Keratinocyte (primary cell): ENCODE measurements around the gene VEGFB. TPM values are rescaled to one million over a fixed set of nuclear protein-coding genes. Genes with fewer than 3 reads are reported as not detected.
A peak's percentile ranks its signal among the peaks of the same experiment; 100 is the strongest.

ENCODE experiments used
- DNase-seq: peaks from one replicate; pipeline ENCODE4 v3.0.0-alpha.2; 2011; ENCODE audit warnings: low read depth, missing footprints, low spot score
- FAIRE-seq: peaks from 2 replicates; lab custom pipeline; 2011; peaks lifted over from hg19 to GRCh38; lab: Jason Lieb, UNC
- H2AFZ ChIP-seq: 2 replicates; pipeline ENCODE4 v1.6.0; 2012; ENCODE audit warnings: low read length, control low read depth, inconsistent platforms; ENCODE audit not compliant: control insufficient read depth
- H3K27ac ChIP-seq: 2 replicates; pipeline ENCODE4 v1.5.1; 2011; ENCODE audit warnings: low read length; ENCODE audit not compliant: control insufficient read depth, insufficient read depth
- H3K27me3 ChIP-seq: 3 replicates; pipeline ENCODE4 v1.6.0; 2011; ENCODE audit warnings: low read length; ENCODE audit not compliant: control insufficient read depth, insufficient read depth; ENCODE audit errors: extremely low read depth
- H3K36me3 ChIP-seq, 2 experiments: 2 replicates in 1 of 2; 3 replicates in 1 of 2; pipeline ENCODE4 v1.5.1; 2011; ENCODE audit warnings: low read length in 2 of 2, mild to moderate bottlenecking in 1 of 2; ENCODE audit not compliant: control insufficient read depth in 2 of 2, insufficient read depth in 2 of 2; ENCODE audit errors: extremely low read depth in 1 of 2
- H3K4me1 ChIP-seq: 3 replicates; pipeline ENCODE4 v1.5.1; 2011; ENCODE audit warnings: low read length; ENCODE audit not compliant: control insufficient read depth, insufficient read depth; ENCODE audit errors: extremely low read depth
- H3K4me2 ChIP-seq: 3 replicates; pipeline ENCODE4 v1.6.0; 2011; ENCODE audit warnings: low read depth, low read length; ENCODE audit not compliant: control insufficient read depth, insufficient read depth; ENCODE audit errors: extremely low read depth
- H3K4me3 ChIP-seq, 3 experiments: fragments of 200-600 bp in 1 of 3; sonication (generic) in 1 of 3; 2 replicates in 2 of 3; 3 replicates in 1 of 3; pipeline ENCODE4 v1.5.1; 2011 to 2016; ENCODE audit warnings: low read length in 3 of 3, mild to moderate bottlenecking in 3 of 3, control low read depth in 2 of 3, inconsistent platforms in 1 of 3, low read depth in 1 of 3, mixed read lengths in 1 of 3, mixed run types in 1 of 3, moderate library complexity in 1 of 3; ENCODE audit not compliant: control insufficient read depth in 2 of 3, insufficient read depth in 2 of 3; ENCODE audit errors: extremely low read depth in 1 of 3
- H3K79me2 ChIP-seq: 2 replicates; pipeline ENCODE4 v1.6.0; 2012; ENCODE audit warnings: low read length; ENCODE audit not compliant: control insufficient read depth, insufficient read depth
- H3K9ac ChIP-seq: 3 replicates; pipeline ENCODE4 v1.6.0; 2011; ENCODE audit warnings: low read length; ENCODE audit not compliant: control insufficient read depth, insufficient read depth; ENCODE audit errors: extremely low read depth
- H3K9me1 ChIP-seq: 3 replicates; pipeline ENCODE4 v1.6.0; 2011; ENCODE audit warnings: low read length; ENCODE audit not compliant: control insufficient read depth, insufficient read depth; ENCODE audit errors: extremely low read depth
- H3K9me3 ChIP-seq: 2 replicates; pipeline ENCODE4 v1.5.1; 2012; ENCODE audit warnings: low read depth, low read length; ENCODE audit not compliant: control insufficient read depth
- H4K20me1 ChIP-seq: 3 replicates; pipeline ENCODE4 v1.6.0; 2011; ENCODE audit warnings: low read length; ENCODE audit not compliant: control insufficient read depth, insufficient read depth; ENCODE audit errors: extremely low read depth
- CTCF ChIP-seq, 3 experiments: IDR thresholded peaks in 1 of 3; conservative IDR thresholded peaks in 1 of 3; optimal IDR thresholded peaks in 1 of 3; 2 replicates in 2 of 3; 3 replicates in 1 of 3; pipeline versions ENCODE3 to v1.5.1; 2011; ENCODE audit warnings: low read length in 3 of 3, mild to moderate bottlenecking in 3 of 3, moderate library complexity in 2 of 3, control low read depth in 1 of 3, inconsistent platforms in 1 of 3; ENCODE audit not compliant: insufficient read depth in 2 of 3; ENCODE audit errors: extremely low read depth in 1 of 3
- EZH2 ChIP-seq: IDR thresholded peaks from one replicate; pipeline ENCODE4 v1.6.1; 2012; ENCODE audit warnings: inconsistent platforms, mild to moderate bottlenecking, low read length, moderate library complexity
- dilution Hi-C: fragments of 300-500 bp; cut with MboI; formaldehyde crosslinking; loops from one replicate; pipeline ENCODE4 v1.7.0; 2020; ENCODE audit warnings: low sequenced_read_pairs; ENCODE audit not compliant: extremely low pct_ligation_motif_present
- polyA plus RNA-seq, 5 experiments: library from polyadenylated mRNA; depleted of rRNA in 3 of 5; stranded (reverse) in 3 of 5; stranded (forward) in 1 of 5; unstranded in 1 of 5; fragments of >200 nt; gene quantifications; 1 replicate in 1 of 5; 2 replicates in 3 of 5; 3 replicates in 1 of 5; pipeline versions ENCODE4 v1.2.1 to v1.2.3, GENCODE V29; 2011 to 2012; ENCODE audit warnings: missing spikeins in 2 of 5, low read depth in 1 of 5, low replicate concordance in 1 of 5

VEGFB gene
- polyA plus RNA-seq, 1 donor (not counting 4 experiments of a cell fraction or from before 2014, with no cell fraction given) = 10.0 TPM

- Histone ChIP-seq H3K4me3 (no peak overlapping the region), H3K9me1 (no peaks in the 10 kb centered on the region), H3K79me2 (peaks cover 47% of the 10 kb centered on the region), H3K27me3 (no peaks in the 10 kb centered on the region), H3K27ac (no peak overlapping the region), H4K20me1 (peaks cover 8% of the 10 kb centered on the region), H2AFZ (no peak overlapping the region), H3K36me3 (peaks cover 5 to 11% of the 10 kb centered on the region in 2 experiments), H3K4me2 (no peak overlapping the region), H3K9me3 (no peaks in the 10 kb centered on the region), H3K4me1 (peaks cover 26% of the 10 kb centered on the region), H3K9ac (no peak overlapping the region)
- TF ChIP-seq EZH2 (no peak), CTCF (optimal IDR thresholded peaks at IDR 0.05 in 1 of 3, IDR thresholded peaks at IDR 0.05 in 1 of 3, conservative IDR thresholded peaks at IDR 0.05 in 1 of 3; ENCODE audit: extremely low read depth in 1 of 3, insufficient read depth in 2 of 3, low read length in 3 of 3) (no peak)
- dilution Hi-C loops = no loop called here
- no peak for DNase-seq
- FAIRE-seq = no peak
Observed at GRCh38 chr11:64249563-64250414, 15.4 kb downstream of the VEGFB start.

GRCh38 chr11:64250415-64251015, 16.1 kb downstream of the VEGFB start:
- DNase-seq (no peak), FAIRE-seq (no peak)
- Histone ChIP-seq H3K9ac (peak overlapping the region; percentile 63), H3K4me3 (peak overlapping the region; percentile 71 to 77 (median 76)), H3K27me3 (no peaks in the 10 kb centered on the region), H3K4me2 (peak overlapping the region; percentile 85), H4K20me1 (peaks cover 8% of the 10 kb centered on the region), H3K9me1 (no peaks in the 10 kb centered on the region), H3K9me3 (no peaks in the 10 kb centered on the region), H2AFZ (no peak overlapping the region), H3K27ac (no peak overlapping the region), H3K36me3 (peaks cover 9 to 18% of the 10 kb centered on the region in 2 experiments), H3K79me2 (peaks cover 42% of the 10 kb centered on the region), H3K4me1 (peaks cover 21% of the 10 kb centered on the region)
- dilution Hi-C loops = no loop called here
- TF ChIP-seq EZH2 = no peak
- TF ChIP-seq CTCF (optimal IDR thresholded peaks at IDR 0.05 in 1 of 3, IDR thresholded peaks at IDR 0.05 in 1 of 3, conservative IDR thresholded peaks at IDR 0.05 in 1 of 3; ENCODE audit: extremely low read depth in 1 of 3, insufficient read depth in 2 of 3, low read length in 3 of 3) = no peak
